IMR-90 (cell line): Measurements from ENCODE around the gene TMEM72. TPM values are rescaled to one million over a fixed set of nuclear protein-coding genes. Genes with fewer than 3 reads are reported as not detected.

Experiments
- ATAC-seq: fragments of 200-7000 bp; cut with Tn5 transposase; 2 replicates; pipeline ENCODE4 v1.9.1; 2020; ENCODE audit warnings: low read depth, mild to moderate bottlenecking, moderate library complexity
- BruUV-seq: library from RNA; stranded (reverse); fragments of 400-500 nt; replicated peaks from 2 replicates; lab custom pipeline; 2021; lab: Mats Ljungman, UMichigan
- CTCF ChIA-PET: fragments of 300-600 bp; formaldehyde crosslinking; extraction: SDS; loops from one replicate; lab custom pipeline; 2021; ENCODE audit warnings: antibody characterized with exemption; lab: Yijun Ruan, JAX
- POLR2A ChIA-PET: fragments of 300-600 bp; sonication (Branson Sonifier 250); formaldehyde crosslinking; loops from one replicate; lab custom pipeline; 2022; ENCODE audit warnings: antibody characterized with exemption; ENCODE audit not compliant: unreplicated experiment; lab: Charles Lee
- DNase-seq: peaks from one replicate; pipeline ENCODE4 v3.0.0; 2013
- H2AFZ ChIP-seq: replicated peaks from 2 replicates; pipeline ENCODE3; 2013; ENCODE audit warnings: low read length, mild to moderate bottlenecking; ENCODE audit not compliant: poor library complexity
- H2AK5ac ChIP-seq: 2 replicates; pipeline ENCODE4 v1.6.1; 2013; ENCODE audit warnings: low read depth, low read length, inconsistent platforms
- H2AK9ac ChIP-seq: replicated peaks from 2 replicates; pipeline ENCODE3; 2013; ENCODE audit warnings: mild to moderate bottlenecking, low read depth, low read length, moderate library complexity; ENCODE audit not compliant: poor library complexity
- H2BK120ac ChIP-seq: 2 replicates; pipeline ENCODE4 v1.6.1; 2013; ENCODE audit warnings: low read depth, low read length, inconsistent platforms
- H2BK15ac ChIP-seq: 3 replicates; pipeline ENCODE4 v1.6.1; 2013; ENCODE audit warnings: low read depth, low read length, inconsistent platforms
- H2BK20ac ChIP-seq: 2 replicates; pipeline ENCODE4 v1.6.1; 2013; ENCODE audit warnings: low read depth, mild to moderate bottlenecking, inconsistent platforms, low read length, moderate library complexity
- H2BK5ac ChIP-seq: 2 replicates; pipeline ENCODE4 v1.6.1; 2013; ENCODE audit warnings: mild to moderate bottlenecking, low read depth, low read length, inconsistent platforms; ENCODE audit not compliant: poor library complexity, severe bottlenecking
- H3K14ac ChIP-seq: replicated peaks from 2 replicates; pipeline ENCODE4 v1.6.1; 2013; ENCODE audit warnings: low read depth, low read length, inconsistent platforms
- H3K18ac ChIP-seq: 2 replicates; pipeline ENCODE4 v1.6.1; 2013; ENCODE audit warnings: low read depth, low read length, control low read depth
- H3K23ac ChIP-seq: 2 replicates; pipeline ENCODE4 v1.6.1; 2013; ENCODE audit warnings: low read depth, low read length, inconsistent platforms
- H3K27ac ChIP-seq: 2 replicates; pipeline ENCODE4 v1.5.1; 2013; ENCODE audit warnings: mild to moderate bottlenecking, control low read depth, low read length; ENCODE audit not compliant: insufficient read depth
- H3K27me3 ChIP-seq: 2 replicates; pipeline ENCODE4 v1.6.1; 2013; ENCODE audit warnings: low read length; ENCODE audit not compliant: control insufficient read depth, insufficient read depth
- H3K36me3 ChIP-seq: 2 replicates; pipeline ENCODE4 v1.6.1; 2013; ENCODE audit warnings: low read length, mixed read lengths; ENCODE audit not compliant: control insufficient read depth, insufficient read depth
- H3K4ac ChIP-seq: 2 replicates; pipeline ENCODE4 v1.6.1; 2013; ENCODE audit warnings: low read depth, low read length, inconsistent platforms
- H3K4me1 ChIP-seq: 2 replicates; pipeline ENCODE4 v1.6.1; 2013; ENCODE audit warnings: low read length, mixed read lengths; ENCODE audit not compliant: control insufficient read depth, insufficient read depth
- H3K4me2 ChIP-seq: 2 replicates; pipeline ENCODE4 v1.6.1; 2013; ENCODE audit warnings: low read depth, mild to moderate bottlenecking, control low read depth, low read length, moderate library complexity
- H3K4me3 ChIP-seq: 2 replicates; pipeline ENCODE4 v1.5.1; 2013; ENCODE audit warnings: low read depth, mild to moderate bottlenecking, control low read depth, low read length, moderate library complexity; ENCODE audit not compliant: insufficient read depth
- H3K56ac ChIP-seq: 2 replicates; pipeline ENCODE4 v1.6.1; 2013; ENCODE audit warnings: low read length, inconsistent platforms; ENCODE audit not compliant: insufficient read depth; ENCODE audit errors: extremely low read depth
- H3K79me1 ChIP-seq, 2 experiments: 2 replicates each; pipeline ENCODE4 v1.6.1; 2013; ENCODE audit warnings: low read length in 2 of 2, inconsistent platforms in 1 of 2, low read depth in 1 of 2
- H3K9ac ChIP-seq: 2 replicates; pipeline ENCODE4 v1.6.1; 2013; ENCODE audit warnings: low read depth, low read length, control low read depth
- H3K9me1 ChIP-seq: 2 replicates; pipeline ENCODE4 v1.6.1; 2013; ENCODE audit warnings: low read length, inconsistent platforms; ENCODE audit not compliant: insufficient read depth
- H3K9me3 ChIP-seq: 2 replicates; pipeline ENCODE4 v1.6.1; 2013; ENCODE audit warnings: low read length; ENCODE audit not compliant: control insufficient read depth, insufficient read depth
- H4K20me1 ChIP-seq: 2 replicates; pipeline ENCODE4 v1.6.1; 2013; ENCODE audit warnings: low read length, inconsistent platforms; ENCODE audit not compliant: insufficient read depth
- H4K5ac ChIP-seq: 2 replicates; pipeline ENCODE4 v1.6.1; 2013; ENCODE audit warnings: mild to moderate bottlenecking, low read depth, low read length, control low read depth
- H4K8ac ChIP-seq, 2 experiments: 2 replicates each; pipeline ENCODE4 v1.6.1; 2013; ENCODE audit warnings: low read depth in 2 of 2, low read length in 2 of 2, control low read depth in 1 of 2, inconsistent platforms in 1 of 2
- H4K91ac ChIP-seq: 2 replicates; pipeline ENCODE4 v1.6.1; 2013; ENCODE audit warnings: low read depth, low read length, inconsistent platforms; ENCODE audit not compliant: insufficient read depth
- CEBPB ChIP-seq: IDR thresholded peaks from 2 replicates; pipeline ENCODE4 v1.6.1; 2012; ENCODE audit warnings: low read depth, low read length, improper control_type of control experiment
- CHD1 ChIP-seq: IDR thresholded peaks from 2 replicates; pipeline ENCODE4 v1.6.1; 2012; ENCODE audit warnings: low read depth, low read length, improper control_type of control experiment
- MAFK ChIP-seq: IDR thresholded peaks from 2 replicates; pipeline ENCODE4 v1.6.1; 2012; ENCODE audit warnings: low read depth, low read length, improper control_type of control experiment
- MXI1 ChIP-seq: IDR thresholded peaks from 2 replicates; pipeline ENCODE4 v1.6.1; 2012; ENCODE audit warnings: low read depth, mild to moderate bottlenecking, low read length, moderate library complexity, borderline replicate concordance
- NFE2L2 ChIP-seq: fragments of 150-350 bp; IDR thresholded peaks from 2 replicates; pipeline ENCODE4 v1.6.1; 2016; ENCODE audit warnings: low read depth, mild to moderate bottlenecking, low read length
- POLR2A ChIP-seq: IDR thresholded peaks from 2 replicates; pipeline ENCODE4 v1.6.1; 2012; ENCODE audit warnings: mild to moderate bottlenecking, low read depth, low read length
- RAD21 ChIP-seq: IDR thresholded peaks from 2 replicates; pipeline ENCODE4 v1.6.1; 2012; ENCODE audit warnings: low read length, improper control_type of control experiment
- RCOR1 ChIP-seq: IDR thresholded peaks from 2 replicates; pipeline ENCODE4 v1.6.1; 2012; ENCODE audit warnings: mild to moderate bottlenecking, low read length, improper control_type of control experiment; ENCODE audit not compliant: insufficient replicate concordance
- SMC3 ChIP-seq: fragments of 150-350 bp; IDR thresholded peaks from 2 replicates; pipeline ENCODE4 v1.6.1; 2016; ENCODE audit warnings: low read depth, mild to moderate bottlenecking, antibody characterized with exemption, low read length, moderate library complexity
- WGBS, 2 experiments: methylation state at CpG; one replicate each; pipeline versions ENCODE4 v1.1.5 to v1.1.7; 2013; ENCODE audit warnings: missing lambda C conversion rate in 2 of 2; ENCODE audit not compliant: insufficient read length in 1 of 2; ENCODE audit errors: extremely low coverage in 2 of 2; 5-methylcytosine and 5-hydroxymethylcytosine counted together
- dilution Hi-C: fragments of 300-500 bp; cut with HindIII; formaldehyde crosslinking; loops from one replicate; pipeline ENCODE4 v1.14.3; 2018; ENCODE audit warnings: low sequenced_read_pairs; ENCODE audit not compliant: unreplicated experiment
- in situ Hi-C: fragments of 300-500 bp; cut with MboI; formaldehyde crosslinking; loops from 3 replicates; pipeline ENCODE4 v1.14.3; 2019; ENCODE audit warnings: low sequenced_read_pairs, inconsistent platforms, mixed read lengths
- intact Hi-C: fragments of 100-400 bp; cut with micrococcal nuclease; formaldehyde crosslinking; loops from 2 replicates; pipeline ENCODE4 v1.10.0; 2022
- polyA plus RNA-seq, 3 experiments: library from polyadenylated mRNA; depleted of rRNA; stranded (reverse); fragments of >200 nt; gene quantifications; 2 replicates each; pipeline ENCODE4 v1.2.3, GENCODE V29; 2012; ENCODE audit warnings: low replicate concordance in 1 of 3
- total RNA-seq: library from RNA; depleted of rRNA; stranded (reverse); fragments of >200 nt; gene quantifications from 2 replicates; pipeline ENCODE4 v1.2.3, GENCODE V29; 2012
- TF ChIP-seq, protein P1 (sequence below): fragments of 150-350 bp; IDR thresholded peaks from 2 replicates; pipeline ENCODE4 v1.6.1; 2017; ENCODE audit warnings: mild to moderate bottlenecking, antibody characterized with exemption, low read length, low read depth
- TF ChIP-seq, protein P2 (sequence below): fragments of 150-350 bp; IDR thresholded peaks from 2 replicates; pipeline ENCODE4 v1.6.1; 2016; ENCODE audit warnings: low read depth, mild to moderate bottlenecking, low read length, moderate library complexity, borderline replicate concordance

Gene TMEM72
- total and polyA plus RNA-seq, 2 of the 4 experiments (the other 2 are of a cell fraction), result not detected

DNA sequence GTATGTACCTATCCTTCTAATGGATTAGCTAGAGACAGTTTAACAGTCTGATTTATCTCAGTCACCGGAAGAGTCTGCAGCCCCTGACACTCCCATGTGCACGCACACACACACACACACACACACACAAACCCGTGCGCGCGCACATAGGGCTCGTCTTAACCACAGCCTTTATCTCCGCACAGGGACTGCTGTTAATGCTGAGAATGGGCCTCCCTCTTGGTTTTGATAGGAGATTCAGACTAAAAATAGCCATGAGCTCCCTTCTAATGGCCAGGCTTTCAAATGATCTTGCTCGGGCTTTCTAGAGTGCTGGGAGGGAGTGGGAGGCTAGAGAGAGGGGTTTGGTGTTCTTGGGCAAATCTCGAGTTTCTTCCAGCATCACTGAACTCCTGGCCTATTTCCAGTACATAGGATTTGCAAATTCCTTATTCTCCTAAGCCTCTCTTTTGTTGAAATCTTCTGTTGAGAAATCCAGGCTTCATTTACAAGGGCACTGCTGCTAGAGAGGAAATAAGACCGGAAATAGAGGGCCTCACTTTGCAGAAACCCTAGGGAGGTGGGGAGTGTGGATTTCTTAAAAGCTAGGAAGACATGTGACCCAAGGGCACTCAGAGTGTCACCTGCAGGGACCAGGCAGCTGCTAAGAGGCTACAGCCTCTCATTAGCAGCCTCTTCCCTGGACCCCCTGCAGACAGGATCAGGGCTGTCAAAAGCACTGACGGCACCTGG, 2.4 kb downstream of the TMEM72 start:
- intact Hi-C loops (no loop called here), dilution Hi-C loops (no loop called here), in situ Hi-C loops (no loop called here)
- Histone ChIP-seq H2AK9ac (no peak overlapping the region), H2BK5ac (no peak overlapping the region), H3K4ac (no peak overlapping the region), H3K27ac (no peak overlapping the region), H3K4me3 (no peak overlapping the region), H3K23ac (no peak overlapping the region), H4K8ac (no peak overlapping the region), H3K36me3 (no peaks in the 10 kb centered on the region), H3K56ac (no peak overlapping the region), H2BK20ac (no peak overlapping the region), H3K79me1 (no peaks in the 10 kb centered on the region), H3K14ac (no peak overlapping the region), H3K4me2 (no peak overlapping the region), H4K20me1 (no peaks in the 10 kb centered on the region), H2BK15ac (no peak overlapping the region), H3K9ac (no peak overlapping the region), H2AFZ (no peak overlapping the region), H3K18ac (no peak overlapping the region), H4K5ac (no peak overlapping the region; the same call in 1 of the 2 replicates), H2AK5ac (no peak overlapping the region), H3K9me3 (peaks cover 3% of the 10 kb centered on the region; the same call in 1 of the 2 replicates), H2BK120ac (no peak overlapping the region), H3K27me3 (peaks cover 44% of the 10 kb centered on the region), H3K4me1 (no peaks in the 10 kb centered on the region), H4K91ac (no peak overlapping the region), H3K9me1 (no peaks in the 10 kb centered on the region)
- WGBS, 2 experiments, result 73% methylated on average over 8 of the region's 12 CpGs; no CpG with 5 or more reads in 1 of the 2 experiments
- ATAC-seq, result no peak
- no TSS peak for BruUV-seq
- POLR2A ChIA-PET, result no interaction called here
- CTCF ChIA-PET, result no interaction called here
- TF ChIP-seq CEBPB (no peak), CHD1 (no peak), RAD21 (no peak), SMC3 (no peak), MXI1 (no peak), RCOR1 (no peak), MAFK (no peak), POLR2A (no peak), NFE2L2 (no peak)
- TF ChIP-seq, protein P1, sequence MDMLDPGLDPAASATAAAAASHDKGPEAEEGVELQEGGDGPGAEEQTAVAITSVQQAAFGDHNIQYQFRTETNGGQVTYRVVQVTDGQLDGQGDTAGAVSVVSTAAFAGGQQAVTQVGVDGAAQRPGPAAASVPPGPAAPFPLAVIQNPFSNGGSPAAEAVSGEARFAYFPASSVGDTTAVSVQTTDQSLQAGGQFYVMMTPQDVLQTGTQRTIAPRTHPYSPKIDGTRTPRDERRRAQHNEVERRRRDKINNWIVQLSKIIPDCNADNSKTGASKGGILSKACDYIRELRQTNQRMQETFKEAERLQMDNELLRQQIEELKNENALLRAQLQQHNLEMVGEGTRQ, result no peak
- TF ChIP-seq, protein P2, sequence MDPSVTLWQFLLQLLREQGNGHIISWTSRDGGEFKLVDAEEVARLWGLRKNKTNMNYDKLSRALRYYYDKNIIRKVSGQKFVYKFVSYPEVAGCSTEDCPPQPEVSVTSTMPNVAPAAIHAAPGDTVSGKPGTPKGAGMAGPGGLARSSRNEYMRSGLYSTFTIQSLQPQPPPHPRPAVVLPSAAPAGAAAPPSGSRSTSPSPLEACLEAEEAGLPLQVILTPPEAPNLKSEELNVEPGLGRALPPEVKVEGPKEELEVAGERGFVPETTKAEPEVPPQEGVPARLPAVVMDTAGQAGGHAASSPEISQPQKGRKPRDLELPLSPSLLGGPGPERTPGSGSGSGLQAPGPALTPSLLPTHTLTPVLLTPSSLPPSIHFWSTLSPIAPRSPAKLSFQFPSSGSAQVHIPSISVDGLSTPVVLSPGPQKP, result no peak
- no peak for DNase-seq
